GM19463 (cell line): Measurements from ENCODE around the gene TESPA1.
A peak's percentile ranks its signal among the peaks of the same experiment; 100 is the strongest.
"Not testable (repeated sequence)": the region's sequence is repeated elsewhere in the genome, so short reads cannot be mapped to it uniquely, and the experiment has no call there.

Experiments used
- ATAC-seq: cut with Tn5 transposase; IDR thresholded peaks from one replicate; pipeline ENCODE4 v1.9.1; 2021; ENCODE audit warnings: mild to moderate bottlenecking, moderate library complexity; ENCODE audit not compliant: unreplicated experiment

Gene TESPA1

DNA sequence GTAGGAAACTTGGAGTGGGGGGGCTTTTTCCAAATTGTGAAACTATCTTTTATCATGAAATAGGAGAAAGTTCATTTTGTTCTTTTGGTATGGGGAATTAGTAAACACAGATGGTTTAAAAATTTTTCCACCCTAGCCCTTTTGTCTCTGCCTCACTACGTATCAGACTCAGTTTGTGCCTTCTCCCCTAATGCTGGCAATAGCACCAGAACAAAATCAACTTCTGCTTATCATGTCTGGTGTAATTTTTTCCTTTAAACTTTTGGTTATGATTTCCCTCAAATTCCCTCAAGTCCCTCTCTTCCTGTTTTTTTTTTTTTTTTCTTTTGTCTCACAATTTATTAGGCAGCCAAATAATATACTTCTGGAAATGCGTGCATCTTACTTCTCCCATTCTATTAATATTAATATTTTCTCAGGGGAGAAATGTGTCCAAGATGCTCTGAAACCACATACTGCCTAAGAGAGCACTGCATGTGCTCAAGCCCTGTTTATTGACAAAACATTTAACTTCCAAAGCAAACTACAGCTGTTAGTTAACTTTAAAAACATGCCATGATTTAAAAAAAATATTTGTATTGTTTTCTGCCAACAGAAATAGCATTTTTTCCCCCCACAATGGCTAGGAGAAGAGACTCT lies 35.4 kb downstream of the TESPA1 start:
- no peak for ATAC-seq

DNA sequence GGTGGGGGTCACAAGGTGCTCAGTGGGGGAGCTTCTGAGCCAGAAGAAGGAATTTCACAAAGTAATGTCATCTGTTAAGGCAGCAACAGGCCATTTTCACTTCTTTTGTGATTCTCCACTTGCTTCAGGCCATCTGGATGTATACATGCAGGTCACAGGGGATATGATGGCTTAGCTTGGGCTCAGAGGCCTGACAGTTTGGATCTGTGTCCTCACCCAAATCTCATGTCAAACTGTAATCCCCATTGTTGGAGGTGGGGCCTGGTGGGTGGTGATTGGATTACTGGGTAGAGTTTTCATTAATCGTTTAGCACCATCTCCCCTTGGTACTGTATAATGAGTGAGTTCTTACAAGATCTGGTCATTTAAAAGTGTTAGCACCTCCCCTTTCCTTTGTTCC lies 36.4 kb downstream of the TESPA1 start:
- ATAC-seq = no peak

DNA sequence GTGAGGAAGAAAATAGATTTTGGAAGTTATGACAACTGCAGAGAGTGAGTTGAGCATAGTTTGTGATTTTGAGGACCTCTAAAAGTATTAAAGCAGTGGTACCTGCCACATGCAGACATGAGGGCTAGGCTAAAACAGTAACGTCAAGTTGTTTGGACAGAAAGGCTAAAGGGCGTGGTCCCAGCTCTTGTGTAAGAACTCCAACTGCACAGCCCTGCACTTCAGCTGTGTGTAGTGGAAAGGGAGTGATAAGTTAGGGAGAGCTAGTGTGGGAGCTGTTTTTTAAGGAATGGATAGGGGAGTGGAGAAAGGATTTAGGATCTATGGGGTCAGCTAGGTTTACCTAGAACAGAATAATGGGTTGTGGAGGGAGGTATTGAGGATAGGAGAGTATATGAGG lies 39.5 kb downstream of the TESPA1 start:
- ATAC-seq = no peak

DNA sequence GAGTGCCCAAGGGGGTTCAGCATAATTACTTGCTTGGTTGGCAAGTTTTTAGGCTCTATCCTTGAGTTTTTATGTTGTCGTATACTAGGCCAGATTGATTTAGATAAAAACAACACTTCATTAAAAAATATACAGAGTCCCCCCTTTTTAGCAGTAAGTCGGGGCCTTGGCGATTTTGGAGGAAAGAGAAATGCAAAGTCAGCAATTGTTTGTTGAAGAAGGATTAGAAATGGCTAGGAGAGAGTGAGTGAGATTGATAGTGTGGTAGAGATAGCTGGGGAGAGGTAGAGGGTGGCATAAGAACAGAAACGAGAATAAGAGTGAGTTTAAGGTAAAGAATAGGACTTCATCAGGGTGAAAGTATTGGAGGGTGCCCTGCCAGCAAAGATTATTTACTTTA lies 41.3 kb downstream of the TESPA1 start:
- ATAC-seq = not testable (repeated sequence)

DNA sequence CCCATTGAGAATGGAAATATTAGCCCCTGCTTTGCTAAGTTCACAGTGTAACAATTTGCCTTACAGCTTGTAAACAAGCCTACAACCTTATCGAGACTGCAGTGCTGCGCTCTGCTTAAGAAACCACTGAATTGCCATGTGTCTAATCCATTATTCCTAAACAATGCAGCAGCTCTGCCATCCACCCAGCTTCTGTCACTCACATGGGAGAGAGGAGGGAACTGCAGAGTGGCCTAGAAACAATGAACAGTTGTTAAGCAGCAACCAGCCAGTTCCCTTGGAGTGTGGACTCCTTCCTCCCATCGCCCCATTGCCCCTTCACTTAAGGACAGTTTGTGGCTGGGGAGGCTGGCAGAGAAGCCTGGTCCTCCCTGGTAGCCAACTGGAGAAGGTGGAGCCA lies 42.9 kb downstream of the TESPA1 start:
- no peak for ATAC-seq

DNA sequence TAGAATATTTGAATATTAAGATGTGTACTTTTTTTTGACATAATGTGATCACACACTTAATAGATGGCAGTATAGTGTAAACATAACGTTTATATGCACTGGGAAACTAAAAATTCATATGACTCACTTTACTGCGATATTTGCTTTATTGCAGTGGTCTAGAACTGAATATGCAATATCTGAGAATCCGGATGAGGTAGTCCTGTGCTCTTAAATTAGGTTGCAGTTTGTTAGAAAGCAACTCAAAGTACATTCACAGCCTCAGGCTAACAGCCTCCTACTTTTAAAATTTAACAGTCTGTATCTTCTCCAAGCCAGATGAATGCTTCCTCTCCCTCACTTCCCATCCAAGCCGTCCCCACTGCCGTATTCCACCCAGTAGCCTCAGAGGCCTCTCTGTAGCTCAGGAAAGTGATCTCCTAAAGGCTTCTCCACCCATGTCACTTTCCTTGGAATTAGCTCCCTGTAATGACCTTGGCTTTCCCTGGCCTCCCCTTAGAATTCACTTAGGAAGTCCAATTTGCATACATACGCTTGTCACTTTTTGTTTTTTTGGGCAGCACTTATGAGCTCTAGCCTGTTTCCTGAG lies 43.7 kb downstream of the TESPA1 start:
- no peak for ATAC-seq

DNA sequence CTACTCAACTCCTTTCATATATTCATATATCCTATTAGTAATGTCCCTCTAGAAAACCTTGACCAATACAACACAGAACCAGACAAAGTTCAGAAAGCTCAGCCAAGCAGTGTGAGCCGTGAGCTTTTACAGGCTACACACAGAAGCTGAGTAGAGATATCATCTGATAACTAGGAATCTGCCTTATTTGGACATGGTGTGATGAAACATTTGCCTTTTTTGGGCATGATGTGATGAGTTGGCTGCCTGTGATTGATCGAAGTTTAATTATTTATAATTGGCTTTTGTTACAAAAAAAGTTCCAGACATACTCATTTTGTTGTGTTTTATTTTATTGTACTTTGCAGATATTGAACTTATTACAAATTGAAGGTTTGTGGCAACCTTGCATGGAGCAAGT lies 46.6 kb downstream of the TESPA1 start:
- ATAC-seq = no peak

DNA sequence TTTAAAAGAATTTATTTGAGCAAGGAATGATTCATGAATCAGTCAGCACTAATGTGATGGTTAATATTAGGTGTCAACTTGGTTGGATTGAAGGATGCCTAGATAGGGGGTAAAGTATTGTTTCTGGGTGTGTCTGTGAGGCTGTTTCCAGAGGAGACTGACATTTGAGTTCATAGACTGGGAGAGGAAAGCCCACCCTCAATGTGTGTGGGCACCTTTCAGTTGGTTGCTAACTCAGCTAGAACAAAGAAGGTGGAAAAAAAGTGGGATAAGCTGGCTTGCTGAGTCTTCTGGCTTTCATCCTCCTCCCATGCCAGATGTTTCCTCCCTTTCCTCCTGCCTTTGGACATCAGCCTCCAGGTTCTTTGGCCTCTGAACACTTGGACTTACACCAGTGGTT lies 47.2 kb downstream of the TESPA1 start:
- no peak for ATAC-seq

DNA sequence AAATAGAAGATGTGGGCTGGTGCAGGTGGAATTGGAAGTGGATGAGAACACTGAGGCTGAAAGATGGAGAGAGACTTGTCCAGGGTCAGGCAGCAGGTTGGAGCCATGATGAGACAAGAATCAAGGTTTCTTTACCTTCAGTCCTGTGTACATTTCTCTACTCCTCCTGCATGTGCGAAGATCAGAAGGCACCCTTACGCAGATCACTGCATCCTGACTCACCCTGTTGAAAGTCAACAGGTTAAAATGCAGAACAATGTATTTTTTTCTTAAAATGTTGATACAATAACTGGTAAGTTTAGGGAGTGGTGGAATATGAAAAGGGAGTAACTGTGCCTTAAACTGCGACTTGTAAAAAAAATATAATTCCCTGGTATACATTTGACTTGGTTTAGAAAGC lies 47.8 kb downstream of the TESPA1 start:
- ATAC-seq = no peak

DNA sequence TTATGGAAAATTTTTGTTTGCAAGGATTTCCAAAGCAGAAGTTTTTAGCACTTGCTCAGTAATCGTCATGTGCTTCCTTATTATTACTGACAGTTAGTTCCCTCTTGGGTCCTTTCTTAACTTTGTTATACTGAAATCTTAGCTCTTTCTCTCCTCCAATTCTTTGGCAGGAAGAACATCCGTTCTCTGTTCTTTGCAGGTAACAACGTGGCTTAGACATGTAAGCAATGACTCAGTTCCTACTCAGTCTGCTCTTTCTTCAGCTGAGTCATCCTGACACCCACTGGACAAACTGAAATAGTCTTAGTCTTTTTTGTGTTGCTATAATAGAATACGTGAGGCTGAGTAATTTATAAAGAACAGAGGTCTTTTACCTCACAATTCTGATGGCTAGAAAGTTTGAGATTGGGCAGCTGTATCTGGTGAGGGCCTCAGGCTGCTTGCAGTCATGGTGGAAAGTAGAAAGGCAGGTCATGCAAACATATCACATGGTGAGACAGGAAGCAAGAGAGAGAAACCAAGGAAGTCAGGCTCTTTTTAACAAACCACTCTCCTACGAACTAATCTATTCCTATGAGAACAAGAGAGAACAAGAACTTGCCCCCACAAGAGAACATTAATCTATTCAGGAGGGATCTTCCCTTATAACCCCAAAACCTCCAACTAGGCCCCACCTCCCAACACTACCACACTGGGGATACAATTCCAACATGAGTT lies 49.2 kb downstream of the TESPA1 start:
- ATAC-seq = peak; percentile 92

DNA sequence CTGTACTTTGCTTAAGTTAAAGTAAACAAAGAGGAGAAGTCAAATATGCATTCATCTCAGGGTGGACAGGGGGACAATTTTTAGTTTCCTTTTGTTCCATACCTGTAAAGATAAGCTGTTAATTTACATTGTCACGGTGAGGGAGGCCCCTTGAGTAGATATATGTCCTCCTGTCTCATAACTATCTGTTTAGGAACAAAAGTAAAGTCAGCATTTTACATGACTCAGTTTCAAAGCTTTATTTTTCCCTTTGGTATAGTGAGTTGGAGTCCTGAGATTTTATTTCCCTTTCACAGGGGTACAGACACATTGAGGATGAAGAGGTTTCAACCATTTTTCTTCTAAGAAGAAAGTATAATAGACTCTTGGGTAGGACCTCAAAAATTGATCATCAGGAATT lies 50.1 kb downstream of the TESPA1 start:
- no peak for ATAC-seq

DNA sequence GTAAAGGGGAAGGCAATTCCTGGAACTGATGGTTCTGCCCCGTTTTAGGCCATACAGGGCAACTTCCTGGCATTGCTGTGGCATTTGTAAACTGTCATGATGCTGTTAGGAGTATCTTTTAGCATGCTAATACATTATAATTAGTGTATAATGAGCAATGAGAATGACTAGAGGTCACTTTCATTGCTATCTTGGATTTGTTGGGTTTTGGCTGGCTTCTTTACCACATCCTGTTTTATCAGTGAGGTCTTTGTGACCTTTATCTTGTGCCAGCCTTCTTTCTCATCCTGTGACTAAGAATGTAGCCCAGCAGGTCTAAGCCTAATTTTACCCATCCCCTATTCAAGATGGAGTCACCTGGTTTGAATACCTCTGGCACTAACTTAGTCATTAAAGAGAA lies 51.2 kb downstream of the TESPA1 start:
- peak; percentile 39 for ATAC-seq

DNA sequence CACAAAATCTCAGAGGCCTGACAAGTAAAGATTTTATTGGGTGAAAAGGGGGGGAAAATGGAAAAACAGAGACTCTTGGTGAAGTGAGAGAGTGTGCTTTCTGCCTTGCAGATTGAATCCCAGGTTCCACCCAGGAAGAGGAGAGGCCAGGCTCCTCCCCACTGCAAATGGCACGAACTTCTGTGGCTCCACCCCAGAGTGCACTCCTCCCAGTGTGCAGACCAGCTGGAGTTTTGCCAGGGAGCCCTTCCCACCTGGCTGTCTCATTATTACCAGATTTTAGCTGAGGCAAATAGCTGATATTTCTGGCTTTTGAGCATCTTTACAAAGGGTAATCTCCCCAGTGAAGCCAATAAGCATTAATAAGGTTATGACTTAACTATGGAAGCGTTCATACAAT lies 51.9 kb downstream of the TESPA1 start:
- no peak for ATAC-seq

DNA sequence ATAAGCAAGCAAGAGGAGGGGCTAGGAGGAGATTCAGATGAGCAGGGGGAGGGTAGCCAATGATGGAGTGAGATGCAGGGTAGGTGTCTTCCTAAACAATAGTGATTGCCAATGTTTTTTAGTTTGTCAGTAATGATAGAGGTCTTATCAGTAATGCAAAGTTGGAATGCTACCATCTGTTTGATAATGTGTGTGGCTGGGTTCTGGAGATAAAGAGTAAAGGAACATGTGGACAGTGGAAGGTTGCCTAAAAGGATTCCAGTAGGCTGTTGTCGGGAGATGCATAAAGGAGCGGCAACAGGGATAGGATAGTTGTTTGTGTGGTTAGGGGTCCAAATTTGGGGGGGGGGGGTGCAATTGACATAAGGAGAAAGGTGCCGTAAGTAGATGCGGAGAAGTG lies 52.5 kb downstream of the TESPA1 start:
- no peak for ATAC-seq

DNA sequence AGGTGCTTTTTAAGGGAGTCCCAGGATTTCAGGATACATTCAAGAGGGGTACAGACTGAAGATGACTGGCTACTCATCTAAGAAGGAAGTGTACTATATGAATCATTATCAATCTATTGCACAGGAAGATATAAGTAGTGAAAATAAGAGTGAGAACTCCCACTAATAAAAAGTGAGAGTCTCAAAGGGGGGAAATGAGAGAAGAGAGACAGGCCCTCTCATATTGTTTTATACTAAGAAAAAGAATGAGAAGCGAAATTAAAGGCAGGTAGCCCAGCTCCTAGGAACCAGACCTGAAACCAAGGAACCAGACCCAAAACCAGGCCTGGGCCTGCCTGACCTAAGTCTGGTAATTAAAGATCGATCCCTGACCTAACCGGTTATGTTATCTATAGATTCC lies 54.6 kb downstream of the TESPA1 start:
- ATAC-seq = no peak

DNA sequence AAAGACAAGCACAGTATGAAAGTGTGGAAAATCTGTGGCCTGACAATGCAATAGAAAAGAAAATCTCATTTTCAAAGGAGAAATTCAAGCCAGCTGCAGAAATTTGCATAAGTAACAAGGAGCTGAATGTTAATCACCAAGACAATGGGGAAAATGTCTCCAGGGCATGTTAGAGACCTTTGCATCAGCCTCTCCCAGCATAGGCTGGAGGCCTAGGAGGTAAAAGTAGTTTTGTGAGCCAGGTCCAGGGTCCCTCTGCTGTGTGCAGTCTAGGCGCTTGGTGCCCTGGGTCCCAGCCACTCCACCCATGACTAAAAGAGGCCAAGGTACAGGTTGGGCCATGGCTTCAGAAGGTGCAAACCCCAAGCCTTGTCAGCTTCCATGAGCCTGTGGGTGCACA lies 58.3 kb downstream of the TESPA1 start:
- no peak for ATAC-seq

DNA sequence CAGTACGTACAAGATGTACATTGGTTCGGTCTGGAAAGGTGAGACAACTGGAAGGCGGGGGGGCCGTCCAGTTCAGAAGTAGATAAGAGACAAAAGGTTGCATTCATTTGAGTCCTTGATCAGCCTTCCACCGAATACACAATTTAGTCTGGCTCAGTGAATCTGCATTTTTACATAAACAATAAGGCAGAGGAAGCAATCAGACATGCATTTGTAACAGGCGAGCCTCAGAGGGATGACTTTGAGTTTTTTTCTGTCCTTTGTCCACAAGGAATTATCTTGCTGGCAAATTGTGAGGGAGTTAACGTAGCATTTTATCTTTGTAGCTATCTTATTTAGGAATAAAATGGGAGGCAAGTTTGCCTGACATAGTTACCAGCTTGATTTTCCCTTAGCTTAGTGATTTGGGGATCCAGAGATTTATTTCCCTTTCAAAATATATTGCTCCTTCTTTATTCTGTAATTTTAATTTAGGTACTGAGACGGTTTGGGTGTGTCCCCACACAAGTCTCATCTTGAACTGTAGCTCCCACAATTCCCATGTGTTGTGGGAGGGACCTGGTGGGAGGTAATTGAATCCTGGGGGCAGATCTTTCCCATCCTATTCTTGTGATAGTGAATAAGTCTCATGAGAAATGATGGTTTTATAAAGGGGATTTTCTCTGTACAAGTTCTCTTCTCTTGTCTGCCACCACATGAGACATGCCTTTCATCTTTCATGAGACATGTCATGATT lies 59.4 kb downstream of the TESPA1 start:
- ATAC-seq = no peak

DNA sequence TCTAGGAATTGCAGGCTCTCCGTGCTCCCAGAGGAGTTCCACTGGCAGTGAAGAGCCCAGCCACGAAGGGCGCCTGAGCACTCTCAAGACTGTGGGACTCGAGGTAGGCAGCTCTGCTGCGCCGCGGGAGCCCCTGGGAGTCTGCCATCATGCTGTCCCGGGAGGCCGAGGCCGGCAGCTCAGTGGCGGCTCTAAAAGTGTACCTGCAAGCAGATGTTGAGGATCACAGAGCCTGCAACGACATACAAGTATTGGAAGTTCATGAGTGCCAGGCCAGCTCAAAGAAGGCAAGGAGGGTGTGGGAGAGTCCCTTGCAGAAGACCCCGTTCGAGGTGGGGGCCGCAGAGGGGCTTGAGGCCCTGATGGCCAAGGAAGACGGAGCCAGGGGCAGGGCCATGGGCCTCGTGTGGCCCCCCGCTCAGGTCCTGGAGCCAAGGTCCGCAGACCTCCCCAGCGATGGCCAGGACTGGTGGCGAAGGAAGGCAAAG lies 67.5 kb downstream of the TESPA1 start:
- ATAC-seq = no peak
